GM23338 (cell line): ENCODE data around the gene CCDC183. TPM values are rescaled to one million over a fixed set of nuclear protein-coding genes. Genes with fewer than 3 reads are reported as not detected.

ENCODE experiments used
- ATAC-seq: fragments of 200-7000 bp; cut with Tn5 transposase; 3 replicates; pipeline ENCODE4 v1.9.1; 2020
- DNase-seq: peaks from one replicate; pipeline ENCODE4 v3.0.0-alpha.2; 2015; ENCODE audit warnings: low spot score
- H2AFZ ChIP-seq: fragments of 200-600 bp; sonication (generic); 2 replicates; pipeline ENCODE4 v1.8.0; 2016; ENCODE audit warnings: antibody characterized with exemption, mild to moderate bottlenecking, moderate library complexity
- H3F3A ChIP-seq: fragments of 200-600 bp; sonication (generic); replicated peaks from 2 replicates; pipeline ENCODE4 v1.8.0; 2017; ENCODE audit warnings: antibody characterized with exemption, mixed run types, low read depth
- H3K27ac ChIP-seq: fragments of 200-600 bp; sonication (generic); 2 replicates; pipeline ENCODE4 v1.6.1; 2016; ENCODE audit warnings: low read depth
- H3K27me3 ChIP-seq: fragments of 200-600 bp; sonication (generic); 2 replicates; pipeline ENCODE4 v1.8.0; 2016; ENCODE audit warnings: mild to moderate bottlenecking, mixed run types, moderate library complexity; ENCODE audit not compliant: insufficient read depth
- H3K36me3 ChIP-seq: fragments of 200-600 bp; sonication (generic); 2 replicates; pipeline ENCODE4 v1.8.0; 2016; ENCODE audit warnings: mild to moderate bottlenecking; ENCODE audit not compliant: insufficient read depth
- H3K4me1 ChIP-seq: fragments of 200-600 bp; sonication (generic); 2 replicates; pipeline ENCODE4 v1.8.0; 2016; ENCODE audit warnings: mild to moderate bottlenecking, moderate library complexity; ENCODE audit not compliant: insufficient read depth
- H3K4me2 ChIP-seq: fragments of 200-600 bp; sonication (generic); 2 replicates; pipeline ENCODE4 v1.7.1; 2017; ENCODE audit warnings: mixed run types
- H3K4me3 ChIP-seq: fragments of 200-600 bp; sonication (generic); 2 replicates; pipeline ENCODE4 v1.6.1; 2016; ENCODE audit warnings: mixed run types
- H3K79me2 ChIP-seq: fragments of 200-600 bp; sonication (generic); replicated peaks from 2 replicates; pipeline ENCODE4 v1.8.0; 2017; ENCODE audit warnings: mild to moderate bottlenecking; ENCODE audit not compliant: insufficient read depth
- H3K9me2 ChIP-seq: fragments of 200-600 bp; sonication (generic); 2 replicates; pipeline ENCODE4 v1.8.0; 2017; ENCODE audit not compliant: insufficient read depth
- H4K20me1 ChIP-seq: fragments of 200-600 bp; sonication (generic); replicated peaks from 2 replicates; pipeline ENCODE4 v1.8.0; 2017; ENCODE audit warnings: mild to moderate bottlenecking; ENCODE audit not compliant: insufficient read depth
- H3K27ac Mint-ChIP-seq: 2 replicates; pipeline ENCODE4 v1.8.0; 2020; ENCODE audit warnings: inconsistent platforms, mild to moderate bottlenecking, moderate library complexity, mixed read lengths
- H3K27me3 Mint-ChIP-seq: 3 replicates; pipeline ENCODE4 v1.8.0; 2022; ENCODE audit warnings: low read depth, mild to moderate bottlenecking, moderate library complexity, mixed read lengths, inconsistent platforms; ENCODE audit not compliant: insufficient read depth, poor library complexity
- H3K36me3 Mint-ChIP-seq: 3 replicates; pipeline ENCODE4 v1.8.0; 2021; ENCODE audit warnings: low read depth, mild to moderate bottlenecking, inconsistent platforms, moderate library complexity, mixed read lengths
- H3K4me1 Mint-ChIP-seq: 3 replicates; pipeline ENCODE4 v1.8.0; 2020; ENCODE audit warnings: mild to moderate bottlenecking, inconsistent platforms, mixed read lengths
- H3K4me3 Mint-ChIP-seq: 3 replicates; pipeline ENCODE4 v1.8.0; 2021; ENCODE audit warnings: moderate library complexity, mild to moderate bottlenecking, inconsistent platforms, mixed read lengths
- H3K9me3 Mint-ChIP-seq: 3 replicates; pipeline ENCODE4 v1.8.0; 2020; ENCODE audit warnings: moderate library complexity, mild to moderate bottlenecking, inconsistent platforms, mixed read lengths
- CREB1 ChIP-seq: fragments of 250-450 bp; sonication (Bioruptor Pico); IDR thresholded peaks from 2 replicates; pipeline ENCODE4 v1.5.0; 2020; ENCODE audit warnings: low read depth, mild to moderate bottlenecking, moderate library complexity
- CTCF ChIP-seq, 2 experiments: fragments of 200-600 bp in 1 of 2; sonication (generic) in 1 of 2; conservative IDR thresholded peaks; 2 replicates each; pipeline versions ENCODE4 v1.5.1 to v1.6.1; 2016 to 2017; ENCODE audit warnings: antibody characterized with exemption in 2 of 2, low read depth in 2 of 2, mild to moderate bottlenecking in 2 of 2, moderate library complexity in 1 of 2
- EZH2 ChIP-seq: fragments of 200-600 bp; sonication (generic); IDR thresholded peaks from one replicate; pipeline ENCODE4 v1.8.0; 2017; ENCODE audit warnings: antibody characterized with exemption, mild to moderate bottlenecking, low read depth; ENCODE audit not compliant: unreplicated experiment
- EZH2phosphoT487 ChIP-seq: fragments of 200-600 bp; sonication (generic); IDR thresholded peaks from one replicate; pipeline ENCODE4 v1.8.1; 2018; ENCODE audit warnings: antibody characterized with exemption; ENCODE audit not compliant: unreplicated experiment
- JUNB ChIP-seq: IDR thresholded peaks from one replicate; pipeline ENCODE4 v1.6.1; 2016; ENCODE audit warnings: antibody characterized with exemption; ENCODE audit not compliant: unreplicated experiment
- NANOG ChIP-seq: IDR thresholded peaks from 2 replicates; pipeline ENCODE4 v1.6.1; 2016; ENCODE audit warnings: antibody characterized with exemption, borderline replicate concordance
- POLR2AphosphoS5 ChIP-seq: IDR thresholded peaks from 2 replicates; pipeline ENCODE4 v1.6.1; 2016; ENCODE audit warnings: antibody characterized with exemption, low read depth
- REST ChIP-seq: IDR thresholded peaks from one replicate; pipeline ENCODE4 v1.6.1; 2018; ENCODE audit warnings: antibody characterized with exemption; ENCODE audit not compliant: unreplicated experiment
- STAT1 ChIP-seq: IDR thresholded peaks from one replicate; pipeline ENCODE4 v1.6.1; 2016; ENCODE audit warnings: antibody characterized with exemption; ENCODE audit not compliant: unreplicated experiment
- ZNF114 ChIP-seq: fragments of 250-450 bp; sonication (Bioruptor Pico); IDR thresholded peaks from 2 replicates; pipeline ENCODE4 v1.5.0; 2020; ENCODE audit warnings: mild to moderate bottlenecking, moderate library complexity
- ZNF331 ChIP-seq: fragments of 250-450 bp; sonication (Bioruptor Pico); IDR thresholded peaks from 2 replicates; pipeline ENCODE4 v1.5.0; 2020; ENCODE audit warnings: low read depth, mild to moderate bottlenecking, moderate library complexity
- polyA plus RNA-seq: library from polyadenylated mRNA; unstranded; fragments of >200 nt; fragmentation: Nextera tagmentation; extraction: Ambion mirVana; gene quantifications from 2 replicates; pipeline ENCODE4 v1.2.1, GENCODE V29; 2016
- total RNA-seq: library from RNA; depleted of rRNA; stranded (reverse); fragments of >200 nt; shearing (Covaris generic); gene quantifications from 2 replicates; pipeline ENCODE4 v1.2.3, GENCODE V29; 2014
- TF ChIP-seq, protein P1 (sequence below): IDR thresholded peaks from 2 replicates; pipeline ENCODE4 v1.6.1; 2016; ENCODE audit warnings: antibody characterized with exemption
- TF ChIP-seq, protein P2 (sequence below): fragments of 250-450 bp; sonication (Bioruptor Pico); IDR thresholded peaks from 2 replicates; pipeline ENCODE4 v1.5.0; 2020; ENCODE audit warnings: mild to moderate bottlenecking, moderate library complexity

The CCDC183 gene
- total and polyA plus RNA-seq, 2 experiments from 2014 or later, result 1.1 to 1.2 TPM

DNA sequence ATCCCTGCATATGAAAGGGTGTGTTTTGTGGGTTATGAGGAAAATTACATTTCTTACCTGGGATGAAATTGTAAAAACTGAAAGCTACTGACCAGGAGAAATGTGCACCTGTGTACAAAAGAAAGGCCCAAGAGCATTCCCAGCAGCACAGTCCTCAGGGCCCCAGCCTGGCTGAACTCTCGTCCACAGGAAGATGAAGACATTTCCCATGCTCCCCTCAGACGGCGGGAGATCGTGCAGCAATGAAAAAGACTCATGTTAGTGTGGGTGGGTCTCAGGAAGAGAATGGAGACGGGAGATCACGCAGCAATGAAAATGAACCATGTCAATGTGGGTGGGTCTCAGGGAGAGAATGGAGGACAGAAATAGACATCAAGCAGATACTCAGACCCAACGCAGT lies 19.2 kb upstream of the CCDC183 start:
- peaks cover 26% of the 10 kb centered on the region for H3K27me3 Mint-ChIP-seq
- H2AFZ ChIP-seq, result no peak overlapping the region
- peaks cover 27% of the 10 kb centered on the region for H3K9me3 Mint-ChIP-seq
- no peaks in the 10 kb centered on the region for H4K20me1 ChIP-seq
- H3K27me3 ChIP-seq, result no peaks in the 10 kb centered on the region
- H3K4me3 Mint-ChIP-seq, result no peak overlapping the region
- H3K4me2 ChIP-seq, result no peak overlapping the region
- H3K4me1 ChIP-seq, result no peaks in the 10 kb centered on the region
- ATAC-seq (no peak), DNase-seq (no peak)
- H3K9me2 ChIP-seq, result 0 out of 2 replicates have a peak, but pooled peaks cover 4% of the 10 kb centered on the region
- H3K4me3 ChIP-seq, result no peak overlapping the region
- peaks cover 4% of the 10 kb centered on the region for H3K4me1 Mint-ChIP-seq
- H3K36me3 Mint-ChIP-seq, result peaks cover 19% of the 10 kb centered on the region
- no peaks in the 10 kb centered on the region for H3K79me2 ChIP-seq
- H3K36me3 ChIP-seq, result no peaks in the 10 kb centered on the region; the same call in 1 of the 2 replicates
- H3K27ac Mint-ChIP-seq, result no peak overlapping the region
- no peaks in the 10 kb centered on the region for H3F3A ChIP-seq
- no peak for TF ChIP-seq POLR2AphosphoS5
- no peak for TF ChIP-seq ZNF114 (CRISPR knock-in tag)
- TF ChIP-seq, protein P1, sequence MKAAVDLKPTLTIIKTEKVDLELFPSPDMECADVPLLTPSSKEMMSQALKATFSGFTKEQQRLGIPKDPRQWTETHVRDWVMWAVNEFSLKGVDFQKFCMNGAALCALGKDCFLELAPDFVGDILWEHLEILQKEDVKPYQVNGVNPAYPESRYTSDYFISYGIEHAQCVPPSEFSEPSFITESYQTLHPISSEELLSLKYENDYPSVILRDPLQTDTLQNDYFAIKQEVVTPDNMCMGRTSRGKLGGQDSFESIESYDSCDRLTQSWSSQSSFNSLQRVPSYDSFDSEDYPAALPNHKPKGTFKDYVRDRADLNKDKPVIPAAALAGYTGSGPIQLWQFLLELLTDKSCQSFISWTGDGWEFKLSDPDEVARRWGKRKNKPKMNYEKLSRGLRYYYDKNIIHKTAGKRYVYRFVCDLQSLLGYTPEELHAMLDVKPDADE, result no peak
- no peak for TF ChIP-seq CREB1 (CRISPR knock-in tag)
- TF ChIP-seq EZH2phosphoT487, result no peak
- TF ChIP-seq ZNF331 (CRISPR knock-in tag), result no peak
- no peak for TF ChIP-seq STAT1
- TF ChIP-seq EZH2, result no peak
- TF ChIP-seq CTCF (conservative IDR thresholded peaks at IDR 0.05; ENCODE audit: low read depth in 2 of 2), result no peak
- TF ChIP-seq, protein P2, sequence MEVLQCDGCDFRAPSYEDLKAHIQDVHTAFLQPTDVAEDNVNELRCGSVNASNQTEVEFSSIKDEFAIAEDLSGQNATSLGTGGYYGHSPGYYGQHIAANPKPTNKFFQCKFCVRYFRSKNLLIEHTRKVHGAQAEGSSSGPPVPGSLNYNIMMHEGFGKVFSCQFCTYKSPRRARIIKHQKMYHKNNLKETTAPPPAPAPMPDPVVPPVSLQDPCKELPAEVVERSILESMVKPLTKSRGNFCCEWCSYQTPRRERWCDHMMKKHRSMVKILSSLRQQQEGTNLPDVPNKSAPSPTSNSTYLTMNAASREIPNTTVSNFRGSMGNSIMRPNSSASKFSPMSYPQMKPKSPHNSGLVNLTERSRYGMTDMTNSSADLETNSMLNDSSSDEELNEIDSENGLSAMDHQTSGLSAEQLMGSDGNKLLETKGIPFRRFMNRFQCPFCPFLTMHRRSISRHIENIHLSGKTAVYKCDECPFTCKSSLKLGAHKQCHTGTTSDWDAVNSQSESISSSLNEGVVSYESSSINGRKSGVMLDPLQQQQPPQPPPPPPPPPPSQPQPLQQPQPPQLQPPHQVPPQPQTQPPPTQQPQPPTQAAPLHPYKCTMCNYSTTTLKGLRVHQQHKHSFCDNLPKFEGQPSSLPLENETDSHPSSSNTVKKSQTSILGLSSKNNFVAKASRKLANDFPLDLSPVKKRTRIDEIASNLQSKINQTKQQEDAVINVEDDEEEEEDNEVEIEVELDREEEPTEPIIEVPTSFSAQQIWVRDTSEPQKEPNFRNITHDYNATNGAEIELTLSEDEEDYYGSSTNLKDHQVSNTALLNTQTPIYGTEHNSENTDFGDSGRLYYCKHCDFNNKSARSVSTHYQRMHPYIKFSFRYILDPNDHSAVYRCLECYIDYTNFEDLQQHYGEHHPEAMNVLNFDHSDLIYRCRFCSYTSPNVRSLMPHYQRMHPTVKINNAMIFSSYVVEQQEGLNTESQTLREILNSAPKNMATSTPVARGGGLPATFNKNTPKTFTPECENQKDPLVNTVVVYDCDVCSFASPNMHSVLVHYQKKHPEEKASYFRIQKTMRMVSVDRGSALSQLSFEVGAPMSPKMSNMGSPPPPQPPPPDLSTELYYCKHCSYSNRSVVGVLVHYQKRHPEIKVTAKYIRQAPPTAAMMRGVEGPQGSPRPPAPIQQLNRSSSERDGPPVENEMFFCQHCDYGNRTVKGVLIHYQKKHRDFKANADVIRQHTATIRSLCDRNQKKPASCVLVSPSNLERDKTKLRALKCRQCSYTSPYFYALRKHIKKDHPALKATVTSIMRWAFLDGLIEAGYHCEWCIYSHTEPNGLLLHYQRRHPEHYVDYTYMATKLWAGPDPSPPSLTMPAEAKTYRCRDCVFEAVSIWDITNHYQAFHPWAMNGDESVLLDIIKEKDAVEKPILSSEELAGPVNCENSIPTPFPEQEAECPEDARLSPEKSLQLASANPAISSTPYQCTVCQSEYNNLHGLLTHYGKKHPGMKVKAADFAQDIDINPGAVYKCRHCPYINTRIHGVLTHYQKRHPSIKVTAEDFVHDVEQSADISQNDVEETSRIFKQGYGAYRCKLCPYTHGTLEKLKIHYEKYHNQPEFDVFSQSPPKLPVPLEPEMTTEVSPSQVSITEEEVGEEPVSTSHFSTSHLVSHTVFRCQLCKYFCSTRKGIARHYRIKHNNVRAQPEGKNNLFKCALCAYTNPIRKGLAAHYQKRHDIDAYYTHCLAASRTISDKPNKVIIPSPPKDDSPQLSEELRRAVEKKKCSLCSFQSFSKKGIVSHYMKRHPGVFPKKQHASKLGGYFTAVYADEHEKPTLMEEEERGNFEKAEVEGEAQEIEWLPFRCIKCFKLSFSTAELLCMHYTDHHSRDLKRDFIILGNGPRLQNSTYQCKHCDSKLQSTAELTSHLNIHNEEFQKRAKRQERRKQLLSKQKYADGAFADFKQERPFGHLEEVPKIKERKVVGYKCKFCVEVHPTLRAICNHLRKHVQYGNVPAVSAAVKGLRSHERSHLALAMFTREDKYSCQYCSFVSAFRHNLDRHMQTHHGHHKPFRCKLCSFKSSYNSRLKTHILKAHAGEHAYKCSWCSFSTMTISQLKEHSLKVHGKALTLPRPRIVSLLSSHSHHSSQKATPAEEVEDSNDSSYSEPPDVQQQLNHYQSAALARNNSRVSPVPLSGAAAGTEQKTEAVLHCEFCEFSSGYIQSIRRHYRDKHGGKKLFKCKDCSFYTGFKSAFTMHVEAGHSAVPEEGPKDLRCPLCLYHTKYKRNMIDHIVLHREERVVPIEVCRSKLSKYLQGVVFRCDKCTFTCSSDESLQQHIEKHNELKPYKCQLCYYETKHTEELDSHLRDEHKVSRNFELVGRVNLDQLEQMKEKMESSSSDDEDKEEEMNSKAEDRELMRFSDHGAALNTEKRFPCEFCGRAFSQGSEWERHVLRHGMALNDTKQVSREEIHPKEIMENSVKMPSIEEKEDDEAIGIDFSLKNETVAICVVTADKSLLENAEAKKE (CRISPR knock-in tag), result no peak
- TF ChIP-seq REST, result no peak
- no peak for TF ChIP-seq NANOG
- TF ChIP-seq JUNB, result no peak
- H3K27ac ChIP-seq, result no peak overlapping the region
